ENCODE data around the gene HOXA5. TPM values are rescaled to one million over a fixed set of nuclear protein-coding genes. Genes with fewer than 3 reads are reported as not detected.
A peak's percentile ranks its signal among the peaks of the same experiment; 100 is the strongest.

The HOXA5 gene
- total RNA-seq, 1 donor from 2014 or later, result not detected

- no peak for TF ChIP-seq CTCF (IDR thresholded peaks at IDR 0.05)
- Mint-ChIP-seq H3K4me3 (ENCODE audit: unreplicated experiment) (peak overlapping the region; percentile 33), H3K27me3 (ENCODE audit: low read depth) (peaks cover 76% of the 10 kb centered on the region), H3K9me3 (ENCODE audit: low read depth) (peaks cover 4% of the 10 kb centered on the region), H3K36me3 (ENCODE audit: low read depth) (peaks cover 7% of the 10 kb centered on the region), H3K4me1 (ENCODE audit: low read depth) (peaks cover 14% of the 10 kb centered on the region), H3K27ac (ENCODE audit: unreplicated experiment) (no peak overlapping the region)
- peak; percentile 64 for DNase-seq (ENCODE audit: low spot score)
These were observed 16.0 kb upstream of the HOXA5 start for GRCh38 chr7:27159266-27160144.

DNA sequence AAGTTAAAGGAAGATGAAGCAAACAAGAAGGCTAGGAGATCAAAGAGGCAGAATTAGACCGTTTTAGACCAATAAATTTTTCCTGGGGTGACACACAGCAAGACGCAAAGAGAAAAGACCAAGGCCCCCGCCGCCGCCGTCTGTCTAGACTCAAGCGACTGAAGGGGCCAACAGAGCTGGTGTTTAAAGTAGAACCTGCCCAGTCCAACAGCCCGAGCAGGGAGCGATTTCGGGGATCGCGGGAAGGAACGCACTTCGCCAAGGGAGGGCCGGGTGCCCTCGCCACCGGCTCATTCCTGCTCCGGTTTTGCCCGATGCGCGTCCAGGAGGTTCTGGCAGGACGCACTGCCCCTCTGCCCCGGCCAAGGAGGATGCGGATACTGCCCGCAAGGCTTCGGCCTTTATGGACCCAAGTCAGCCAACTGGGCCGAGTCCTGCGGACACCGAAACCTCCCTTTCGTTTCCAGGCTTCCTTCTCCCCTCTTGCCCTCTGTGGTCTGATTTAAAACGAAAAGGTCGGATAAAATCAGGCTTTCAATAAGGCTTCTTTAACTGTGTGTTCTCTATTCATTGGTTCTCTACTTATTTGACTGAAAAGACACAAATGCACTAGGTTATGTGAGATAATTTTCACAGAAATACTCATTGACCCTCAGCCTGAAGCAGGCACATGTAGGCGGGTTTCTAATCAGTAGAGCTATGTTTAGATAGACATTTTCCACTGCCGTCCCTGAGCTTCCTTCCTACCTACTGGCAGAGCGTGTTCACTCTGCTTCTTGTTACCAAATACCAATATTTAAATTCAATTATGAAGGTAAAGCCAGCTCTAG, 15.2 kb upstream of the HOXA5 start:
- peaks cover 14% of the 10 kb centered on the region for H3K4me1 Mint-ChIP-seq (ENCODE audit: low read depth)
- H3K27ac Mint-ChIP-seq (ENCODE audit: unreplicated experiment), result no peak overlapping the region
- no peak for TF ChIP-seq CTCF (IDR thresholded peaks at IDR 0.05)
- peaks cover 77% of the 10 kb centered on the region for H3K27me3 Mint-ChIP-seq (ENCODE audit: low read depth)
- no peak overlapping the region for H3K4me3 Mint-ChIP-seq (ENCODE audit: unreplicated experiment)
- peaks cover 7% of the 10 kb centered on the region for H3K36me3 Mint-ChIP-seq (ENCODE audit: low read depth)
- peak; percentile 75 for DNase-seq (ENCODE audit: low spot score)
- H3K9me3 Mint-ChIP-seq (ENCODE audit: low read depth), result peaks cover 4% of the 10 kb centered on the region

GRCh38 chr7:27157702-27158431, 14.4 kb upstream of the HOXA5 start:
- no peak for TF ChIP-seq CTCF (IDR thresholded peaks at IDR 0.05)
- no peak for DNase-seq (ENCODE audit: low spot score)
- H3K27ac Mint-ChIP-seq (ENCODE audit: unreplicated experiment), result no peak overlapping the region
- H3K4me1 Mint-ChIP-seq (ENCODE audit: low read depth), result peaks cover 14% of the 10 kb centered on the region
- peaks cover 4% of the 10 kb centered on the region for H3K9me3 Mint-ChIP-seq (ENCODE audit: low read depth)
- H3K36me3 Mint-ChIP-seq (ENCODE audit: low read depth), result peaks cover 7% of the 10 kb centered on the region
- H3K27me3 Mint-ChIP-seq (ENCODE audit: low read depth), result peaks cover 78% of the 10 kb centered on the region
- no peak overlapping the region for H3K4me3 Mint-ChIP-seq (ENCODE audit: unreplicated experiment)

DNA sequence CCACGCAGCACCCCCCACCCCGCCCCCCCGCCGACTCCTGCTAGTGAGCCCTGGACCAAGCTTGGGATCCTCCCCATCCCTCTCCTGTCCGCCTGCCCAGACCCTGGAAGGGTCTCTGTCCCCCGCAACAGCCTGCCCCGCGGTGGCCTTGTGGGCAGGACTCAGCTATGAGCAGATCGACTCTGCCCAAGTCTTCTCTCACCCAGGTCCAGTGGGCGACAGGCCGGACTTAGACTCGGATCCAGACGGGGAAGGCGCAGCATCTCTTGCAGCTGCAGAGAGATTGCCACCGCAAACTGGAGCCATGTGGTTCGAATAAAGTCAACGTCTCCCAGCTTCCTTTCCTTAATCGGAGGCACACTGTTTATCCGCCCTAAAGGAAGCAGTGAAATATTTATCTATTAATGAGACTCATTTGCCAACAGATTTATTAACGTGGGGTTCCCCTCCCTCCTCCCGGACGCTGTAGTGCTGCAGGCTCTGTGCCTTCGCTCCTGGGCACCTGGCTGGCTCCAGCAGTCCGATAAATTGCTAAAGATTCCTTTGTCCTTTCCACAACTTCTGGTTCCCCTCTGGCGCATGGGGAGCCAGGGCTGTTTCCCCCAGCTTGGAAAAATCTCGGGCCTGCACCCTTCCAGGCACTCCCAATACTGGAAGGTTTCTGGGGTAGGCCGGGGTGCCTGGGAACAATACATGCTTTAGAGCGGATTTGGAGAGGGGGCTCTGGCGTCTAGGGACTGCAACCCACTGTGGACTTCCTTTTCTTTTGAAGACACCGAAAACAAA, 13.6 kb upstream of the HOXA5 start:
- H3K36me3 Mint-ChIP-seq (ENCODE audit: low read depth), result peaks cover 7% of the 10 kb centered on the region
- peaks cover 4% of the 10 kb centered on the region for H3K9me3 Mint-ChIP-seq (ENCODE audit: low read depth)
- DNase-seq (ENCODE audit: low spot score), result no peak
- H3K4me1 Mint-ChIP-seq (ENCODE audit: low read depth), result peaks cover 14% of the 10 kb centered on the region
- no peak overlapping the region for H3K27ac Mint-ChIP-seq (ENCODE audit: unreplicated experiment)
- no peak overlapping the region for H3K4me3 Mint-ChIP-seq (ENCODE audit: unreplicated experiment)
- peaks cover 77% of the 10 kb centered on the region for H3K27me3 Mint-ChIP-seq (ENCODE audit: low read depth)
- TF ChIP-seq CTCF (IDR thresholded peaks at IDR 0.05), result no peak
